MCF 10A (cell line): ENCODE results near the gene LKAAEAR1. TPM values are rescaled to one million over a fixed set of nuclear protein-coding genes. Genes with fewer than 3 reads are reported as not detected.
A peak's percentile ranks its signal among the peaks of the same experiment; 100 is the strongest.

Source experiments
- BruUV-seq: library from RNA; stranded (reverse); fragments of 400-500 nt; replicated peaks from 2 replicates; lab custom pipeline; 2021; lab: Mats Ljungman, UMichigan
- CTCF ChIA-PET: fragments of 300-600 bp; sonication (Branson Sonifier 250); formaldehyde crosslinking; extraction: SDS; loops from one replicate; lab custom pipeline; 2021; ENCODE audit warnings: antibody characterized with exemption, inconsistent platforms; lab: Yijun Ruan, JAX
- POLR2A ChIA-PET: fragments of 300-600, 350-650 bp; sonication (Branson Sonifier 250); formaldehyde crosslinking; extraction: SDS; loops from one replicate; lab custom pipeline; 2020; ENCODE audit warnings: antibody characterized with exemption, inconsistent platforms; lab: Yijun Ruan, JAX
- DNase-seq: peaks from one replicate; pipeline ENCODE4 v3.0.0-alpha.2; 2018; ENCODE audit not compliant: unreplicated experiment
- H3K27ac Mint-ChIP-seq: one replicate; pipeline ENCODE4 v1.8.0; 2022; ENCODE audit warnings: mild to moderate bottlenecking, low read depth, mixed read lengths; ENCODE audit not compliant: unreplicated experiment
- H3K27me3 Mint-ChIP-seq: one replicate; pipeline ENCODE4 v1.8.0; 2022; ENCODE audit warnings: mixed read lengths; ENCODE audit not compliant: insufficient read depth, unreplicated experiment
- H3K36me3 Mint-ChIP-seq: one replicate; pipeline ENCODE4 v1.8.0; 2022; ENCODE audit warnings: mild to moderate bottlenecking, moderate library complexity, mixed read lengths; ENCODE audit not compliant: insufficient read depth, unreplicated experiment
- H3K4me1 Mint-ChIP-seq: one replicate; pipeline ENCODE4 v1.8.0; 2022; ENCODE audit warnings: mixed read lengths; ENCODE audit not compliant: insufficient read depth, unreplicated experiment
- H3K4me3 Mint-ChIP-seq: one replicate; pipeline ENCODE4 v1.8.0; 2022; ENCODE audit warnings: mild to moderate bottlenecking, moderate library complexity, mixed read lengths; ENCODE audit not compliant: unreplicated experiment
- H3K9me3 Mint-ChIP-seq: one replicate; pipeline ENCODE4 v1.8.0; 2022; ENCODE audit warnings: mixed read lengths; ENCODE audit not compliant: unreplicated experiment
- CTCF ChIP-seq: fragments of 200-600 bp; IDR thresholded peaks from one replicate; pipeline ENCODE4 v1.8.0; 2022; ENCODE audit warnings: antibody characterized with exemption, mild to moderate bottlenecking; ENCODE audit not compliant: unreplicated experiment
- intact Hi-C: fragments of 100-400 bp; cut with micrococcal nuclease; formaldehyde crosslinking; loops from 2 replicates; pipeline ENCODE4 v1.14.1; 2022
- total RNA-seq: library from RNA; stranded (reverse); gene quantifications from 2 replicates; pipeline ENCODE4 v1.2.3, GENCODE V29; 2022

LKAAEAR1 gene
- total RNA-seq, 1 experiment from 2014 or later: not detected

GRCh38 chr20:64067005-64067632 is 17.1 kb downstream of the LKAAEAR1 start:
- no TSS peak for BruUV-seq
- H3K27me3 Mint-ChIP-seq: no peaks in the 10 kb centered on the region
- no peaks in the 10 kb centered on the region for H3K9me3 Mint-ChIP-seq
- TF ChIP-seq CTCF: no peak
- H3K4me1 Mint-ChIP-seq: peaks cover 36% of the 10 kb centered on the region
- POLR2A ChIA-PET: interaction anchor here (0.6 to 1.5 kb wide), 2 partner anchors 87 to 196 kb away, joined by 3 to 6 read pairs; partner anchors contain the start of gene PRPF6
- DNase-seq: no peak
- H3K36me3 Mint-ChIP-seq: no peaks in the 10 kb centered on the region
- intact Hi-C loops: no loop called here
- H3K27ac Mint-ChIP-seq: no peak overlapping the region
- no peak overlapping the region for H3K4me3 Mint-ChIP-seq
- CTCF ChIA-PET: interaction anchor here (0.6 to 1.5 kb wide), 6 partner anchors 9 to 87 kb away, joined by 3 to 4 read pairs (median 3); partner anchors contain the start of gene LKAAEAR1

- no TSS peak for BruUV-seq
- intact Hi-C loops: no loop called here
- Mint-ChIP-seq H3K36me3 (no peaks in the 10 kb centered on the region), H3K27ac (peak overlapping the region; percentile 40), H3K4me3 (peak overlapping the region; percentile 38), H3K9me3 (no peaks in the 10 kb centered on the region), H3K27me3 (no peaks in the 10 kb centered on the region), H3K4me1 (peaks cover 36% of the 10 kb centered on the region)
- TF ChIP-seq CTCF: no peak
- POLR2A ChIA-PET: interaction anchor here (0.6 to 2.0 kb wide), 5 partner anchors 8 to 106 kb away, joined by 3 to 8 read pairs (median 3); partner anchors contain the start of genes OPRL1, PRPF6 and RGS19
- CTCF ChIA-PET: interaction anchor here (0.6 to 1.5 kb wide), 8 partner anchors 9 to 181 kb away, joined by 3 to 5 read pairs (median 3); partner anchors contain the start of gene LKAAEAR1
- DNase-seq: peak; percentile 89
These were observed 18.2 kb downstream of the LKAAEAR1 start for GRCh38 chr20:64065974-64066343.

- no TSS peak for BruUV-seq
- TF ChIP-seq CTCF: no peak
- Mint-ChIP-seq H3K27me3 (no peaks in the 10 kb centered on the region), H3K9me3 (no peaks in the 10 kb centered on the region), H3K27ac (peak overlapping the region; percentile 40), H3K4me3 (peak overlapping the region; percentile 38), H3K4me1 (peaks cover 36% of the 10 kb centered on the region), H3K36me3 (no peaks in the 10 kb centered on the region)
- CTCF ChIA-PET: interaction anchor here (0.6 to 1.9 kb wide), 9 partner anchors 8 to 85 kb away, joined by 3 to 14 read pairs (median 3); no protein-coding TSS in a partner anchor
- POLR2A ChIA-PET: interaction anchor here (1.4 to 2.0 kb wide), 5 partner anchors 13 to 85 kb away, joined by 3 to 11 read pairs (median 8); partner anchors contain the start of genes OPRL1, PRPF6, RGS19 and SAMD10
- no peak for DNase-seq
- intact Hi-C loops: no loop called here
These were observed 18.9 kb downstream of the LKAAEAR1 start for GRCh38 chr20:64065062-64065973.
